CD4-positive, alpha-beta T cell (primary cell): ENCODE measurements around the gene DDN. TPM values are rescaled to one million over a fixed set of nuclear protein-coding genes. Genes with fewer than 3 reads are reported as not detected.

Source experiments
- ATAC-seq: fragments of 200-7000 bp; cut with Tn5 transposase; one replicate; pipeline ENCODE4 v1.10.0; 2022; ENCODE audit warnings: mild to moderate bottlenecking; ENCODE audit not compliant: poor library complexity
- CTCF ChIA-PET: fragments of 350-600 bp; sonication (Branson Sonifier 250); formaldehyde crosslinking; loops from one replicate; lab custom pipeline; 2021; ENCODE audit warnings: antibody characterized with exemption, inconsistent platforms; lab: Charles Lee
- POLR2A ChIA-PET: fragments of 350-600 bp; sonication (Branson Sonifier 250); formaldehyde crosslinking; loops from one replicate; lab custom pipeline; 2021; ENCODE audit warnings: antibody characterized with exemption, inconsistent platforms; lab: Charles Lee
- DNase-seq, 14 experiments: peaks; one replicate each; pipeline ENCODE4 v3.0.0-alpha.2; 2013 to 2020; ENCODE audit warnings: mixed read lengths in 2 of 14
- H3K27ac ChIP-seq, 2 donors: one replicate each; pipeline versions ENCODE4 v1.5.1 to v1.7.0; 2013; ENCODE audit warnings: low read length in 2 of 2, low read depth in 1 of 2, mild to moderate bottlenecking in 1 of 2
- H3K27me3 ChIP-seq, 2 experiments: 1 replicate in 1 of 2; 2 replicates in 1 of 2; pipeline versions ENCODE4 v1.6.1 to v1.7.0; 2013; ENCODE audit warnings: low read length in 2 of 2, control low read depth in 1 of 2, mild to moderate bottlenecking in 1 of 2, moderate library complexity in 1 of 2; ENCODE audit not compliant: insufficient read depth in 2 of 2, control insufficient read depth in 1 of 2
- H3K36me3 ChIP-seq: one replicate; pipeline ENCODE4 v1.6.1; 2013; ENCODE audit warnings: low read length, control low read depth; ENCODE audit not compliant: insufficient read depth
- H3K4me1 ChIP-seq: one replicate; pipeline ENCODE4 v1.6.1; 2013; ENCODE audit warnings: low read length, control low read depth; ENCODE audit not compliant: insufficient read depth
- H3K4me3 ChIP-seq: one replicate; pipeline ENCODE4 v1.5.1; 2013; ENCODE audit warnings: mild to moderate bottlenecking, low read length, moderate library complexity
- H3K9me3 ChIP-seq, 2 experiments: 1 replicate in 1 of 2; 2 replicates in 1 of 2; pipeline versions ENCODE4 v1.6.1 to v1.7.0; 2013; ENCODE audit warnings: low read length in 2 of 2, mild to moderate bottlenecking in 2 of 2, control low read depth in 1 of 2, moderate library complexity in 1 of 2; ENCODE audit not compliant: control insufficient read depth in 1 of 2, insufficient read depth in 1 of 2
- H3K27ac Mint-ChIP-seq: one replicate; pipeline ENCODE4 v1.8.0; 2020; ENCODE audit warnings: mixed read lengths
- H3K27me3 Mint-ChIP-seq: one replicate; pipeline ENCODE4 v1.8.0; 2021; ENCODE audit warnings: mixed read lengths
- H3K36me3 Mint-ChIP-seq: one replicate; pipeline ENCODE4 v1.8.0; 2021; ENCODE audit warnings: low read depth, mixed read lengths
- H3K4me1 Mint-ChIP-seq: one replicate; pipeline ENCODE4 v1.8.0; 2021; ENCODE audit warnings: low read depth, mixed read lengths
- H3K4me3 Mint-ChIP-seq: one replicate; pipeline ENCODE4 v1.8.0; 2020; ENCODE audit warnings: mild to moderate bottlenecking, mixed read lengths
- H3K9me3 Mint-ChIP-seq: one replicate; pipeline ENCODE4 v1.8.0; 2020; ENCODE audit warnings: mixed read lengths
- CTCF ChIP-seq: fragments of 200-600 bp; IDR thresholded peaks from one replicate; pipeline ENCODE4 v1.8.0; 2022; ENCODE audit warnings: antibody characterized with exemption, mild to moderate bottlenecking
- intact Hi-C, 2 experiments: fragments of 100-400 bp; cut with DNase I in 1 of 2; cut with micrococcal nuclease in 1 of 2; formaldehyde crosslinking; loops; one replicate each; pipeline versions ENCODE4 v1.15.1 to v1.9.0; 2023 to 2025; cut with DNase I, micrococcal nuclease
- total RNA-seq, 174 experiments: library from RNA in 2 of 174; stranded (reverse) in 2 of 174; gene quantifications; one replicate each; pipeline ENCODE4 v1.2.3 and lab custom pipeline; 2021 to 2026

DDN gene
- total RNA-seq, 2 experiments from 2014 or later: 0.30 to 0.47 TPM

- intact Hi-C loops: loop anchor here in 1 of 2 experiments (2.0 kb wide), 1 partner anchor 23 kb away; no protein-coding TSS in a partner anchor
- Histone ChIP-seq H3K36me3 (peaks cover 5% of the 10 kb centered on the region), H3K4me3 (peak within 1 kb of the TSS; percentile 86), H3K9me3 (no peaks in the 10 kb centered on the region), H3K27me3 (no peaks in the 10 kb centered on the region), H3K27ac (peak within 1 kb of the TSS; percentile 35 to 51), H3K4me1 (peaks cover 25% of the 10 kb centered on the region)
- peak within 1 kb of the TSS; percentile 91 for H3K27ac Mint-ChIP-seq
- no peak for TF ChIP-seq CTCF
- ChIA-PET POLR2A (interaction anchor here (0.7 to 2.4 kb wide), 18 partner anchors 9 to 174 kb away, joined by 3 to 29 read pairs (median 5); partner anchors contain the start of genes DDX23, FKBP11, PRKAG1 and RHEBL1), CTCF (interaction anchor here (0.6 to 4.4 kb wide), 13 partner anchors 12 to 230 kb away, joined by 3 to 31 read pairs (median 4); partner anchors contain the start of gene WNT1)
- H3K36me3 Mint-ChIP-seq: peaks cover 21% of the 10 kb centered on the region
- peak within 1 kb of the TSS; percentile 100 for H3K4me3 Mint-ChIP-seq
- H3K27me3 Mint-ChIP-seq: peaks cover 6% of the 10 kb centered on the region
- H3K4me1 Mint-ChIP-seq: peaks cover 54% of the 10 kb centered on the region
- DNase-seq (peak; percentile 84 to 97 (median 92)), ATAC-seq (peak; percentile 96)
- no peaks in the 10 kb centered on the region for H3K9me3 Mint-ChIP-seq
These were observed 41.8 kb downstream of the DDN start, which contains the start of gene ARF3 for GRCh38 chr12:48957141-48958048. Gene ARF3 (minus strand): TSS chr12:48957487. CDS start chr12:48941095, 16,392 bp downstream.

- H3K27me3 Mint-ChIP-seq: peaks cover 6% of the 10 kb centered on the region
- intact Hi-C loops: loop anchor here in 1 of 2 experiments (2.0 kb wide), 1 partner anchor 24 kb away; no protein-coding TSS in a partner anchor
- ATAC-seq (peak; percentile 25), DNase-seq (peak in 4 of 14 experiments; percentile 13 to 69 (median 44))
- Histone ChIP-seq H3K4me3 (peak overlapping the region; percentile 86), H3K4me1 (peaks cover 25% of the 10 kb centered on the region), H3K36me3 (peaks cover 11% of the 10 kb centered on the region), H3K9me3 (no peaks in the 10 kb centered on the region), H3K27ac (peak overlapping the region; percentile 35 to 51), H3K27me3 (no peaks in the 10 kb centered on the region)
- peak overlapping the region; percentile 100 for H3K4me3 Mint-ChIP-seq
- H3K27ac Mint-ChIP-seq: peak overlapping the region; percentile 91
- H3K36me3 Mint-ChIP-seq: peaks cover 29% of the 10 kb centered on the region
- H3K9me3 Mint-ChIP-seq: no peaks in the 10 kb centered on the region
- CTCF ChIA-PET: interaction anchor here (0.5 to 4.4 kb wide), 16 partner anchors 13 to 230 kb away, joined by 3 to 31 read pairs (median 4); partner anchors contain the start of gene WNT1
- H3K4me1 Mint-ChIP-seq: peaks cover 60% of the 10 kb centered on the region
- TF ChIP-seq CTCF: no peak
- POLR2A ChIA-PET: interaction anchor here (0.8 to 2.4 kb wide), 14 partner anchors 10 to 175 kb away, joined by 3 to 29 read pairs (median 4); partner anchors contain the start of genes DDX23, FKBP11, RHEBL1 and RND1
These were observed 42.7 kb downstream of the DDN start for GRCh38 chr12:48956279-48957140.
